Liver (tissue), 3 donors: Measurements from ENCODE around the gene DNAI1.

ENCODE experiments used
- CTCF ChIP-seq: fragments of 150-350 bp; IDR thresholded peaks from 2 replicates; pipeline ENCODE4 v1.5.1; 2017; ENCODE audit warnings: improper control_type of control experiment, low read depth, low read length; ENCODE audit not compliant: missing input control
- JUND ChIP-seq, 2 donors: IDR thresholded peaks; 2 replicates each; pipeline ENCODE4 v1.6.1; 2016; ENCODE audit warnings: antibody characterized with exemption in 2 of 2
- donor health status: healthy.
- donor health status: healthy.

GRCh38 chr9:34479431-34479866 is 20.8 kb downstream of the DNAI1 start:
- TF ChIP-seq JUND (IDR thresholded peaks at IDR 0.05): no peak
- TF ChIP-seq CTCF: no peak
